ENCODE data around the gene CTSA.

The CTSA gene

GRCh38 chr20:45890985-45891983 lies at the start of gene CTSA, which contains the start of gene NEURL2:
Gene CTSA, plus strand, starts transcription at chr20:45891335. Its CDS starts 234 bp downstream, at chr20:45891569.
Gene NEURL2, minus strand, starts transcription at chr20:45891208. Its CDS starts 217 bp downstream, at chr20:45890991.
- DNase-seq: peak; percentile 88

GRCh38 chr20:45841407-45842129 lies 49.6 kb upstream of the CTSA start:
- DNase-seq: no peak

GRCh38 chr20:45842169-45842812 lies 48.8 kb upstream of the CTSA start:
- DNase-seq: no peak

GRCh38 chr20:45843506-45843905 lies 47.6 kb upstream of the CTSA start:
- DNase-seq: no peak

GRCh38 chr20:45845452-45845851 lies 45.7 kb upstream of the CTSA start:
- no peak for DNase-seq

GRCh38 chr20:45848421-45848820 lies 42.7 kb upstream of the CTSA start:
- DNase-seq: no peak

- DNase-seq: no peak
Observed at GRCh38 chr20:45848969-45849582, 42.1 kb upstream of the CTSA start.

- no peak for DNase-seq
Observed at GRCh38 chr20:45850238-45850637, 40.9 kb upstream of the CTSA start.

GRCh38 chr20:45850926-45851325 lies 40.2 kb upstream of the CTSA start:
- no peak for DNase-seq

GRCh38 chr20:45851501-45851900 lies 39.6 kb upstream of the CTSA start:
- no peak for DNase-seq

GRCh38 chr20:45852326-45852725 lies 38.8 kb upstream of the CTSA start:
- no peak for DNase-seq

GRCh38 chr20:45853484-45853883 lies 37.7 kb upstream of the CTSA start:
- DNase-seq: no peak

GRCh38 chr20:45857114-45857881 lies 33.8 kb upstream of the CTSA start, which contains the start of the genes ACOT8 and ZSWIM3:
Gene ACOT8, minus strand, starts transcription at chr20:45857392. Its CDS starts 77 bp downstream, at chr20:45857315.
Gene ZSWIM3, plus strand, starts transcription at chr20:45857614. Its CDS starts 212 bp downstream, at chr20:45857826.
- peak; percentile 100 for DNase-seq

- no peak for DNase-seq
Observed at GRCh38 chr20:45857882-45858216, 33.3 kb upstream of the CTSA start.

- no peak for DNase-seq
Observed at GRCh38 chr20:45859916-45860315, 31.2 kb upstream of the CTSA start.

- DNase-seq: peak; percentile 90
Observed at GRCh38 chr20:45860560-45861220, 30.4 kb upstream of the CTSA start.

- no peak for DNase-seq
Observed at GRCh38 chr20:45861221-45862075, 29.7 kb upstream of the CTSA start.

- DNase-seq: no peak
Observed at GRCh38 chr20:45863543-45864470, 27.3 kb upstream of the CTSA start.

- DNase-seq: no peak
Observed at GRCh38 chr20:45866454-45866853, 24.7 kb upstream of the CTSA start.

All from NCI-H2171 treated with DMSO at 0.1 percent for 48 hours (cell line).